Measurements from ENCODE around the gene RMI2.

GRCh38 chr16:11329891-11330290 lies 15.4 kb upstream of the RMI2 start:
- TF ChIP-seq CSRNP3 (CRISPR knock-in tag; IDR thresholded peaks at IDR 0.05) (no peak), RARB (CRISPR knock-in tag; IDR thresholded peaks at IDR 0.05) (no peak), ZFP30 (CRISPR knock-in tag; IDR thresholded peaks at IDR 0.05) (no peak), SNAI2 (CRISPR knock-in tag; IDR thresholded peaks at IDR 0.05) (no peak), POU6F1 (CRISPR knock-in tag; IDR thresholded peaks at IDR 0.05; ENCODE audit: borderline replicate concordance, low read depth) (no peak), PATZ1 (CRISPR knock-in tag; IDR thresholded peaks at IDR 0.05; ENCODE audit: borderline replicate concordance) (no peak), ZC3H10 (CRISPR knock-in tag; IDR thresholded peaks at IDR 0.05) (no peak), CREB5 (CRISPR knock-in tag; IDR thresholded peaks at IDR 0.05; ENCODE audit: low read depth) (no peak), ARNTL (CRISPR knock-in tag; IDR thresholded peaks at IDR 0.05; ENCODE audit: borderline replicate concordance, low read depth) (no peak), OSR1 (CRISPR knock-in tag; IDR thresholded peaks at IDR 0.05) (no peak), ZNF8 (CRISPR knock-in tag; IDR thresholded peaks at IDR 0.05) (no peak), CSDC2 (CRISPR knock-in tag; IDR thresholded peaks at IDR 0.05) (no peak)

Data from SK-N-SH treated with all-trans-retinoic acid at 6 μM for 48 hours (cell line).